Heart right ventricle (tissue), 16 donors: ENCODE measurements around the gene CD38. TPM values are rescaled to one million over a fixed set of nuclear protein-coding genes. Genes with fewer than 3 reads are reported as not detected.

Experiments
- ATAC-seq, 8 donors: fragments of 200-7000 bp; cut with Tn5 transposase; one replicate each; pipeline ENCODE4 v1.9.1; 2020; ENCODE audit warnings: mild to moderate bottlenecking in 8 of 8, moderate library complexity in 8 of 8, moderate number of reproducible peaks in 1 of 8
- DNase-seq, 2 donors: peaks; one replicate each; pipeline ENCODE4 v3.0.0-alpha.2; 2020
- H3K27ac ChIP-seq, 10 donors: fragments of 200-600 bp; sonication (generic) in 2 of 10; one replicate each; pipeline versions ENCODE4 v1.5.0 to v1.8.0; 2020 to 2022; ENCODE audit warnings: mild to moderate bottlenecking in 3 of 10
- H3K27me3 ChIP-seq, 7 donors: fragments of 200-600 bp; one replicate each; pipeline ENCODE4 v1.8.0; 2021 to 2022; ENCODE audit warnings: mild to moderate bottlenecking in 2 of 7
- H3K36me3 ChIP-seq, 9 donors: fragments of 200-600 bp; sonication (generic) in 1 of 9; one replicate each; pipeline versions ENCODE4 v1.5.0 to v1.8.0; 2020 to 2022; ENCODE audit warnings: mild to moderate bottlenecking in 2 of 9
- H3K4me1 ChIP-seq, 9 donors: fragments of 200-600 bp; sonication (generic) in 1 of 9; one replicate each; pipeline versions ENCODE4 v1.5.0 to v1.8.0; 2020 to 2022; ENCODE audit warnings: mild to moderate bottlenecking in 4 of 9
- H3K4me3 ChIP-seq, 10 donors: fragments of 200-600 bp; sonication (generic) in 2 of 10; one replicate each; pipeline versions ENCODE4 v1.5.0 to v1.8.0; 2020 to 2022; ENCODE audit warnings: mild to moderate bottlenecking in 7 of 10, moderate library complexity in 2 of 10
- H3K9me3 ChIP-seq, 11 donors: fragments of 200-600 bp in 10 of 11; sonication (generic) in 2 of 11; one replicate each; pipeline versions ENCODE4 v1.5.0 to v1.8.0; 2013 to 2022; ENCODE audit warnings: mild to moderate bottlenecking in 2 of 11, control low read depth in 1 of 11, moderate library complexity in 1 of 11
- WGBS, 2 donors: extraction: QIAGEN DNeasy Blood & Tissue Kit; methylation state at CpG; one replicate each; pipeline ENCODE4 v1.1.7; 2013; ENCODE audit warnings: inconsistent platforms in 1 of 2; 5-methylcytosine and 5-hydroxymethylcytosine counted together
- intact Hi-C, 10 donors: fragments of 100-400 bp; cut with DNase I; formaldehyde crosslinking; loops; one replicate each; pipeline versions ENCODE4 v1.11.1 to v1.14.2; 2022
- polyA plus RNA-seq, 2 donors: library from polyadenylated mRNA; stranded (reverse); fragments of 200-250 nt; gene quantifications; one replicate each; pipeline ENCODE4 v1.2.3, GENCODE V29; 2013
- total RNA-seq, 10 donors: library from RNA; stranded (reverse); fragmentation: NEBNext Ultra II Directional in 3 of 10; extraction: Animal tissue kit (Norgen Biotek cat#: 25700) in 3 of 10; gene quantifications; one replicate each; pipeline versions ENCODE4 v1.2.1 to v1.2.4, GENCODE V29; 2021 to 2023
- TF ChIP-seq, protein P1 (sequence below), 9 donors: fragments of 200-600 bp; sonication (generic) in 2 of 9; IDR thresholded peaks; one replicate each; pipeline versions ENCODE4 v1.5.0 to v1.8.0; 2021 to 2022; ENCODE audit warnings: antibody characterized with exemption in 9 of 9, mild to moderate bottlenecking in 5 of 9, moderate library complexity in 1 of 9
- donor health status: Arrhythmogenic right ventricular cardiomyopathy.
- donor health status: ischemic (EF 13 %, LVEDD 7.1; RV severe dilation, severe dysfunction).
- donor health status: healthy with polysubstance abuse.
- donor health status: DM: no; HTN: yes; CAD: no.
- donor health status: DM: no; HTN: no; CAD: no.
- donor health status: ischemic (EF 25% LVEDD 6.9; RV normal size, moderate dysfunction).
- donor health status: ischemic (EF 25% LVEDD 5.7; RV mildly dilated, moderate dysfunction).
- donor health status: healthy.
- donor health status: DM: yes; HTN: yes; CAD: no.
- donor health status: Ischemic cardiomyopathy.
- donor health status: ischemic (EF 35%, LVEDD 5.7; RV mildly dilated, moderate dysfunction).
- donor health status: nonischemic (EF 11% LVEDD 7.7; RV severe dilation, severe dysfunction).
- donor health status: DM: yes; HTN: yes; CAD: no.
- donor health status: PGD.
- donor health status: ischemic (EF 29% LVEDD 5.4; RV normal size, mild dysfunction).
- donor health status: nonischemic (EF 23%, LVEDD 6.1; RV moderate dilation, normal function).

The CD38 gene
- total and polyA plus RNA-seq, 12 donors = 0.68 to 11.3 (median 3.2) TPM

DNA sequence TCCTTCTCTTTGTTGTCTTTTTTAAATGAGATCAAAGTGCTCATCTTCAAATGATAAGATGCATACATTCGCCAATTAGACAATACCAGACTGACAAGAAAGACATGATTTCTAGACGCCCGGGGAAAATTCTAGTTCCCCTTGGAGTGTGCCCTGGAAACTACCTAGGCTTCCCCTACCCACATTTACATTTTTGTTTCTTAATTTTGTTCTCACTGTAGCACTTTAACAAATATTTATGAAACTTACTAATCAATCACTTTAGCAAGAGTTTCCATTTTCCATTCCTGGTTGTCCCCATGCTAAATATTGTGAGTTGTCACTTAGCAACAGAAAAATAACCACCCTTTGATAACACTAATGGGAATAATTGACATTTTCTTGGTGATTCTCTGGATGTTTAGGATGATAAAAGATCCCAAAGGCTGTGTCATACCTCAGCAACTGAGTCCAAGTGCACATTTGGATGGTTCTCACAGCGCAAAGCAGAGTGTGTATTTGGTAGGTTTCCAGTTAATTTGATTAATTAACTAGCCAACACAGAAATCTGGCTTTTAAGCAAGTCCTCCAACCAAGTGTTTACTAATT lies 90.8 kb downstream of the CD38 start:
- DNase-seq = no peak
- WGBS, 2 donors = 91 to 95% methylated on average over 4 of the region's 4 CpGs
- Histone ChIP-seq H3K4me3 (no peak overlapping the region), H3K36me3 (no peaks in the 10 kb centered on the region), H3K9me3 (no peaks in the 10 kb centered on the region), H3K27me3 (no peaks in the 10 kb centered on the region), H3K4me1 (no peaks in the 10 kb centered on the region), H3K27ac (no peak overlapping the region)
- TF ChIP-seq, protein P1, sequence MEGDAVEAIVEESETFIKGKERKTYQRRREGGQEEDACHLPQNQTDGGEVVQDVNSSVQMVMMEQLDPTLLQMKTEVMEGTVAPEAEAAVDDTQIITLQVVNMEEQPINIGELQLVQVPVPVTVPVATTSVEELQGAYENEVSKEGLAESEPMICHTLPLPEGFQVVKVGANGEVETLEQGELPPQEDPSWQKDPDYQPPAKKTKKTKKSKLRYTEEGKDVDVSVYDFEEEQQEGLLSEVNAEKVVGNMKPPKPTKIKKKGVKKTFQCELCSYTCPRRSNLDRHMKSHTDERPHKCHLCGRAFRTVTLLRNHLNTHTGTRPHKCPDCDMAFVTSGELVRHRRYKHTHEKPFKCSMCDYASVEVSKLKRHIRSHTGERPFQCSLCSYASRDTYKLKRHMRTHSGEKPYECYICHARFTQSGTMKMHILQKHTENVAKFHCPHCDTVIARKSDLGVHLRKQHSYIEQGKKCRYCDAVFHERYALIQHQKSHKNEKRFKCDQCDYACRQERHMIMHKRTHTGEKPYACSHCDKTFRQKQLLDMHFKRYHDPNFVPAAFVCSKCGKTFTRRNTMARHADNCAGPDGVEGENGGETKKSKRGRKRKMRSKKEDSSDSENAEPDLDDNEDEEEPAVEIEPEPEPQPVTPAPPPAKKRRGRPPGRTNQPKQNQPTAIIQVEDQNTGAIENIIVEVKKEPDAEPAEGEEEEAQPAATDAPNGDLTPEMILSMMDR (IDR thresholded peaks at IDR 0.05) = no peak
- intact Hi-C loops = no loop called here
- ATAC-seq = no peak

DNA sequence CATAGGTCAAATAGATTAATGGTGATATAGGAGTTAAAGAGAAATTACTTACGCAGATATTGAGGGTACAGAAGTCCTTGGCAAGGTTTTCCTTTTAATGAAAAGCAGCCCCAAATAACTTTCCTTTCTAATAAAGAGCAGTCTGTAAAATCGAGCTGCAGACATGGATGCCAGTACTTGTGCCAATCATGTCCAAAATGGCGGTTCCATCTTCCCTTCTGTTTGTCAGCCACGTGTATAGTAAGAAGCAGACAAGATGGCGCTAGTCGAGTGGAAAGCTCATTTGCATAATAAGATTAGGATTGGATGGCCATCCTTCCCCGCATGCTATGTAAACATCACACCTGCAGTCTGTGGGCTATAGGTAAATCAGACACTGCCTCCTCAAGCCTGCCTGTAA lies 92.0 kb downstream of the CD38 start:
- Histone ChIP-seq H3K4me1 (no peaks in the 10 kb centered on the region), H3K36me3 (no peaks in the 10 kb centered on the region), H3K27me3 (no peaks in the 10 kb centered on the region), H3K9me3 (no peaks in the 10 kb centered on the region), H3K4me3 (no peak overlapping the region), H3K27ac (no peak overlapping the region)
- ATAC-seq = no peak
- DNase-seq = no peak
- TF ChIP-seq, protein P1 (IDR thresholded peaks at IDR 0.05) = no peak
- WGBS, 2 donors = 86% methylated on average over 7 of the region's 7 CpGs
- intact Hi-C loops = loop anchor here in 1 of 10 donors (10.0 kb wide), 1 partner anchor 135 kb away; no protein-coding TSS in a partner anchor

DNA sequence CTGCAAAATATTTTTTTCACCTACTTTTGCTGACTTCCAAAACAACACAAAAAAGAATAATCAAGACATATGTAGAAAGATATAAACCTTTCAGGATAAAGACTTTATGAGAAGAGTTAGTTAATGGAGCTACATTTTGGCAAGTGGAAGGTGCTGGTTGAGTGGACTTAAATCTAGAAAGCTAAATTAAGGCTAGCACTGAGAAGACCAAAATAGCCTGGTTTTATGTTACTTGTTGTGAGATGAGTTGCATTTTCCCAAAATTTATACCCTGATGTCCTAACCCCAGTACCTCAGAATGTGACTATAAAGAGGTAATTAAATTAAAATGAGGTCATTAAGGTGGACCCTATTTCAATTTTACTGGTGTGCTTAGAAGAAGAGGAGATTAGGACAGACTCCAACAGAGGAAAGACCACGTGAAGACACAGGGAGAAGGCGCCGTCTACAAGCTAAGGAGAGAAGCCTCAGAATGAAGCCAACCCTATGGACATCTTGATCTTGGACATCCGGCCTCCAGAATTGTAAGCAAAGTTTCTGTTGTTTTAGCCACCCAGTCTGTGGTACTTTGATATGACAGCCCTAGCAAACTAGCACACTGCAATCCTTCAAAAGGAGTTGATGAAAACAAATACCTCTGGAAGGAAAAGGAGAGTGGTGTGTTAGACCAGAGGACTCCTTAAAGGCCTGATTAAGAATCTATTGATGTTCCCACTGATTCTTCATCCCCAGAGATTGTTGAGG lies 93.0 kb downstream of the CD38 start:
- WGBS, 2 donors = 80 to 83% methylated on average over 4 of the region's 4 CpGs
- no peaks in the 10 kb centered on the region for H3K36me3 ChIP-seq
- no peak for ATAC-seq

DNA sequence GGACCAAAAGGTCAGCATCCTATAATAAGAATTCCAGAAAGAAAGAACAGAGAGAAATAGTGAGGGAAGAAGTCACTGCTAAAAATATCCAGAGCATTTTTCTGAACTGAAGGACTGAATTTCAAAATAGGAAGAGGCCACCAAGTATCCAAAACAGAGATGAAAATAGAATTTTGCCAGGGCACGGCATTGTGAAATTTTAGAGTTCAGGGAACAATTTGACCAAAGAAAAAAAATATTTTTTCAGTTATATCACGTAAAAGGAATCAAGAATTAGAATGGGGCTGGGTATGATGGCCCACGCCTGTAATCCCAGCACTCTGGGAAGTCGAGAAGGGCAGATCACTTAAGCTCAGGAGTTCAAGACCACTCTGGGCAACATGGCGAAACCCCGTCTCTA lies 95.0 kb downstream of the CD38 start:
- WGBS, 2 donors = 80 to 83% methylated on average over 6 of the region's 6 CpGs
- peak in 3 of 8 donors; percentile 11 to 73 (median 49) for ATAC-seq
- Histone ChIP-seq H3K27ac (peak overlapping the region in 5 of 10 donors; percentile 13 to 72 (median 22)), H3K27me3 (peaks cover 0 to 3% (median 0%) of the 10 kb centered on the region in 7 donors), H3K4me3 (no peak overlapping the region), H3K9me3 (peaks cover 0 to 6% (median 0%) of the 10 kb centered on the region in 11 donors), H3K36me3 (no peaks in the 10 kb centered on the region), H3K4me1 (no peaks in the 10 kb centered on the region)
- DNase-seq = no peak
- TF ChIP-seq, protein P1 (IDR thresholded peaks at IDR 0.05) = no peak
- intact Hi-C loops = loop anchor here in 1 of 10 donors (10.0 kb wide), 1 partner anchor 138 kb away; no protein-coding TSS in a partner anchor

More for the DNA sequence above, 93.0 kb downstream of the CD38 start:
- Histone ChIP-seq H3K27ac (no peak overlapping the region), H3K4me1 (no peaks in the 10 kb centered on the region), H3K4me3 (no peak overlapping the region), H3K27me3 (no peaks in the 10 kb centered on the region), H3K9me3 (no peaks in the 10 kb centered on the region)
- intact Hi-C loops = loop anchor here in 1 of 10 donors (10.0 kb wide), 1 partner anchor 136 kb away; no protein-coding TSS in a partner anchor
- TF ChIP-seq, protein P1 (IDR thresholded peaks at IDR 0.05) = no peak
- no peak for DNase-seq
